Measurements from ENCODE around the gene CDR2L. TPM values are rescaled to one million over a fixed set of nuclear protein-coding genes. Genes with fewer than 3 reads are reported as not detected.
A peak's percentile ranks its signal among the peaks of the same experiment; 100 is the strongest.

Gene CDR2L
- total and polyA plus RNA-seq, 5 donors: 11.0 to 17.5 (median 13.8) TPM

DNA sequence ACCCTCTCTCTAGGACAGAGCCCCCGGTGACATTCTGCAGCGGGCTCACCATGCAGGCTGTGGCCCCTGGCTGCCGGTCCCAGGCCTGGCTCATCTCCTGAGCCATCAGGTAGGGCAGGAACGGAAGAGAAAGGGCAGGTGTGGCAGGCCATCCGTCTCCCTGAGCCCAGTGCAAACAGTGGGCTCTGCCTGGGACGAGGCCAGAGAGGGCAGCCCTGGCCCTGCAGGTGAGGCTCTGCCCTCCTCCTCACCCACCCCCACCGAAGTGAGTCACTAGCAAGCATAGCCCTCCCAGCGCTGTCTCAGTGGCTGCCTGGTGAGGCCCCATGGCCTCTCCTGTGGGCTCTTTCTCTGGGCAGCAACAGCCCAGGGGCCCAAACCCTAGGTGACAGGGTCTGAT, 37.2 kb upstream of the CDR2L start:
- intact Hi-C loops (cut with DNase I): loop anchor here in 1 of 4 donors (10.0 kb wide), 1 partner anchor 255 kb away; the partner anchor contains the start of gene NUP85

DNA sequence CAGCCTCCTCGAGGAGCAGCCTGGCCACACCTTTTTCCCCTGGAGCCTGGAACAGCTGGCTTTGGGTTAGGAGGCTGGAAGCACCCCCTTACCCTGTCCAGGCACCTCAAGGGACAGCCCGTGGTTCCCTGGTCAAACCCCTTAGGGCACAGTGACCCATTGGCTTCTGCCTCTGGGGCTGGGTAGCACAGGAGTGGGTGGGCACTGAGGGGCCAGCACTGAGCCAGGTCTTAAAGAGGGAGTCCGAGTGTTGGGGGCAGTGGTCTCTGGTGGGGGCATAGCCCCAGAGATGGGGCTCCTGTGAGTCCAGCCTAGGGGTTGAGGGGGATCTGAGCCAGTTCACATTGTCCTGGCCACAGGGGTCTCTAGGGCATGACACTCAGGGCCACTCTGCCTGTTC, 36.4 kb upstream of the CDR2L start:
- H3K27ac ChIP-seq (ENCODE audit: low read length): no peak overlapping the region
- ATAC-seq: no peak
- no peak for DNase-seq
- H3K9me3 ChIP-seq (ENCODE audit: control insufficient read depth, low read length): no peaks in the 10 kb centered on the region
- H3K4me1 ChIP-seq (ENCODE audit: control insufficient read depth, insufficient read depth, low read length): no peaks in the 10 kb centered on the region
- H3K4me3 ChIP-seq (ENCODE audit: low read length): no peak overlapping the region
- no peaks in the 10 kb centered on the region for H3K27me3 ChIP-seq (ENCODE audit: control insufficient read depth, insufficient read depth)
- 65% methylated on average over 3 of the region's 3 CpGs for WGBS
- intact Hi-C loops (cut with DNase I): loop anchor here in 1 of 4 donors (10.0 kb wide), 1 partner anchor 254 kb away; the partner anchor contains the start of gene NUP85

More for the DNA sequence above, 37.2 kb upstream of the CDR2L start:
- whole genome bisulfite sequencing: 63% methylated on average over 8 of the region's 8 CpGs
- Histone ChIP-seq H3K4me1 (ENCODE audit: control insufficient read depth, insufficient read depth, low read length) (no peaks in the 10 kb centered on the region), H3K9me3 (ENCODE audit: control insufficient read depth, low read length) (no peaks in the 10 kb centered on the region), H3K27ac (ENCODE audit: low read length) (no peak overlapping the region), H3K27me3 (ENCODE audit: control insufficient read depth, insufficient read depth) (no peaks in the 10 kb centered on the region), H3K4me3 (ENCODE audit: low read length) (no peak overlapping the region)
- ATAC-seq (no peak), DNase-seq (no peak)

DNA sequence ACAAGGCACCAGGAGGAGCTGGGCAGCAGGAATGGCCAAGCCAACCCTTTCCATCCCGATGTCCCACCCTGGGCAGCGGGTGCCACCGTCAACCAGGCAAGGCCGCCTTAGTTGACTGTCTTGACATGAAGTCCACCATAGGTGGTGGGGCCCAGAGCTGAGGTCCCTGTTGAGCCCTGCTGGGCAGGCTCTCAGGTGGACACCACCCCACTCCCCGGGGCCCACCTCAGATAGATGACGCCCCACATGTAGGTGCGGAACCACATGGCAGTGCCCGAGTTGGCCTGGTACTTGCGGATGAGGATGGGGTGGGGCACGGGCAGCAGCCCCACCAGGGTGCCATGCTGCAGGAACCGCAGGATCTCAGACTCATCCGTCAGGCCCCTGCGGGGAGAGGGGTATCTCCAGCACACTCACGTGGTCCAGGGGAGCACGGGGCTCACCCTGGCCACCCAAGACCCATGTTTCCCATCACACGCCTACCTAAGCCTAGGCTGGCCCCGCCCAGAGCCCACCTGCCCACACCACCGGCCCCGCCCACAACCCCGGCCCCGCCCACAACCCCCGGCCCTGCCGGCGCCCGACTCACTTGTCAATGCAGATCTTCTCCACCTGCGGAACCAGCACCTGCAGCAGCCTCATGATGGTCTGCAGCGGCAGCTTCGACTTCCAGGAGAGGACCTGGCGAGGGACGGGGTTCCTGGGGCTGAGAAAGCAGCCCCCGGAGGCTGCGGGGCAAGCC, 35.6 kb upstream of the CDR2L start:
- intact Hi-C loops (cut with DNase I): loop anchor here in 1 of 4 donors (10.0 kb wide), 1 partner anchor 253 kb away; the partner anchor contains the start of gene NUP85
- no peak overlapping the region for H3K27ac ChIP-seq (ENCODE audit: low read length)
- no peaks in the 10 kb centered on the region for H3K9me3 ChIP-seq (ENCODE audit: control insufficient read depth, low read length)
- no peaks in the 10 kb centered on the region for H3K27me3 ChIP-seq (ENCODE audit: control insufficient read depth, insufficient read depth)
- ATAC-seq (no peak), DNase-seq (peak in 1 of 3 donors; percentile 55)
- WGBS: 70% methylated on average over 32 of the region's 32 CpGs
- no peak overlapping the region for H3K4me3 ChIP-seq (ENCODE audit: low read length)
- no peaks in the 10 kb centered on the region for H3K4me1 ChIP-seq (ENCODE audit: control insufficient read depth, insufficient read depth, low read length)

DNA sequence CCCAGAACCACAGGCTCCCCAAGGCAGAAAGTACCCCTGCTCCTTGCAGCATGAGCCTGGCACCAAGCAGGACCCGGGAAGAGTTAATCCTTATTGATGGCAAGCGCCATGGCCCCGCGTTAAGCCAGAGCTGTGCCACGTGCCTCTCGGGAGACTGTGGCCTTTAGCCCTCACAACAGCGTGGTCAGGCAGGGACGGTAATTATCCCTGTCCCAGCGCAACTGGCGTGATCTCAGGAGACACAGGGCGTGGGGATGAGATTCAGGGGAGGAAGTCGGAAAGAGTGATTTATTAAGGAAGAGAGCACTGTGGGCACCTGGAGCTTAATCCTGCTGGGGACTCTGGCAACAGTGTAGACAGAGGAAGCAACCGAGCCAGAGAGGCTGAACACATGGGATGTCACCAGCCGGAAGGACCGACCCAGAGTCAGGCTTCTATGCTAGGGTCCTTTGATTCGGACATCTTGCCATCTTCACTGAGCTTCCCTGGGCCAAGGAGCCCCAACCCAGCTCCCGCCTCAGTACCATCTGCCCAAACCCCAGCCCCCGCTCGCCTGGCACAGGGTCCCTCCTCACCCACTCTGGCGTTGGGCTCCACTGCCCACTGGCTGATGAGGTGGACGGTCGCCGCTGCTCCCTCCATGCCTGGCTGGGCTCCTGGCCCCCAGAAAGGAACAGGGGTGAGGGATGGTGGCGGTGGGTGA, 34.9 kb upstream of the CDR2L start:
- Histone ChIP-seq H3K4me1 (ENCODE audit: control insufficient read depth, insufficient read depth, low read length) (no peaks in the 10 kb centered on the region), H3K4me3 (ENCODE audit: low read length) (no peak overlapping the region), H3K27ac (ENCODE audit: low read length) (no peak overlapping the region), H3K9me3 (ENCODE audit: control insufficient read depth, low read length) (no peaks in the 10 kb centered on the region), H3K27me3 (ENCODE audit: control insufficient read depth, insufficient read depth) (no peaks in the 10 kb centered on the region)
- intact Hi-C loops (cut with DNase I): loop anchor here in 1 of 4 donors (10.0 kb wide), 1 partner anchor 252 kb away; the partner anchor contains the start of gene NUP85
- ATAC-seq: no peak
- DNase-seq: peak in 1 of 3 donors; percentile 44
- WGBS: 78% methylated on average over 24 of the region's 24 CpGs

- H3K27me3 ChIP-seq (ENCODE audit: control insufficient read depth, insufficient read depth): no peaks in the 10 kb centered on the region
- intact Hi-C loops (cut with DNase I): loop anchor here in 1 of 4 donors (10.0 kb wide), 1 partner anchor 252 kb away; the partner anchor contains the start of gene NUP85
- ATAC-seq (no peak), DNase-seq (peak in 1 of 3 donors; percentile 39)
- WGBS: 81% methylated on average over 11 of the region's 11 CpGs
- no peaks in the 10 kb centered on the region for H3K4me1 ChIP-seq (ENCODE audit: control insufficient read depth, insufficient read depth, low read length)
- no peaks in the 10 kb centered on the region for H3K9me3 ChIP-seq (ENCODE audit: control insufficient read depth, low read length)
- H3K27ac ChIP-seq (ENCODE audit: low read length): no peak overlapping the region
- H3K4me3 ChIP-seq (ENCODE audit: low read length): no peak overlapping the region
These were observed 34.2 kb upstream of the CDR2L start for GRCh38 chr17:74953134-74953687.

- H3K4me3 ChIP-seq (ENCODE audit: low read length): no peak overlapping the region
- no peak for ATAC-seq
- no peak overlapping the region for H3K27ac ChIP-seq (ENCODE audit: low read length)
- no peaks in the 10 kb centered on the region for H3K9me3 ChIP-seq (ENCODE audit: control insufficient read depth, low read length)
- WGBS: 92% methylated on average over 15 of the region's 15 CpGs
- intact Hi-C loops (cut with DNase I): loop anchor here in 1 of 4 donors (10.0 kb wide), 1 partner anchor 251 kb away; the partner anchor contains the start of gene NUP85
- no peaks in the 10 kb centered on the region for H3K27me3 ChIP-seq (ENCODE audit: control insufficient read depth, insufficient read depth)
- no peaks in the 10 kb centered on the region for H3K4me1 ChIP-seq (ENCODE audit: control insufficient read depth, insufficient read depth, low read length)
- no peak for DNase-seq
These were observed 33.3 kb upstream of the CDR2L start for GRCh38 chr17:74954115-74954514.

DNA sequence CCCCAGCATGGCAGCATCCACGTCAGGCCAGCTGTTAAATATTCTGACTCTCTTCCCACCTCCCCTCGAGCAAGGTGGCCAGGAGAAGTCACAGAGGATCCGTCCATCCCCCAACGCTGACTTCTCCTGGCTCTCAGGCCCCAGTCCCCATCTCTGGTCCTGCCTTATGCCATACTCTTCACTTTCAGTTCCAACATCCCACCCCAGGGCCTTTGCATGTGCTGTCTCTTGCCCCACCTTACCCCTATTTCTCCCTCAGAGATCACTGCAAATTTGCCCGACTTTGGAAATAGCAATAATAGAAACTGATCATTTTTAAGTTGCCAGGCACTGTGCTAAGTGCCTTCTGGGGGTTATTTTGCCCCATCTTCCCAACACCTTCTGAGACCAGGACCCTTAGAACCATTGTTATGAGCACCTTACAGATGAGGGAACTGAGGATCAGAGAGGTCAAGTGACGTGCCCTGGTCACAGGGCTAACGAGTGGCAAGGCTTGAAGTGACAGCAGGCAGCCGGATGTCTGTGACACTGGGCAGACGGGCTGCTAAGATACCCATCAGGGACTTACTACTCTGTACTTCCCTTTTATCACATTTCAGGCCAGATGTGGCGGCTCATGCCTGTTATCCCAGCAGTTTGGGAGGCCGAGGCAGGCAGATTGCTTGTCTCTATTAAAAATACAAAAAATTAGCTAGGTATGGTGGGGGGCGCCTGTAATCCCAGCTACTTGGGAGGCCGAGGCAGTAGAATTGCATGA, 32.6 kb upstream of the CDR2L start:
- ATAC-seq (no peak), DNase-seq (peak in 1 of 3 donors; percentile 2)
- 75% methylated on average over 13 of the region's 13 CpGs for WGBS
- H3K9me3 ChIP-seq (ENCODE audit: control insufficient read depth, low read length): no peaks in the 10 kb centered on the region
- H3K4me3 ChIP-seq (ENCODE audit: low read length): no peak overlapping the region
- no peak overlapping the region for H3K27ac ChIP-seq (ENCODE audit: low read length)
- intact Hi-C loops (cut with DNase I): loop anchor here in 2 of 4 donors (5.0 to 10.0 kb wide), 3 partner anchors 163 to 250 kb away; partner anchors contain the start of genes NHERF1 (in 1 of the 2) and NUP85 (in 1 of the 2)
- H3K27me3 ChIP-seq (ENCODE audit: control insufficient read depth, insufficient read depth): no peaks in the 10 kb centered on the region
- H3K4me1 ChIP-seq (ENCODE audit: control insufficient read depth, insufficient read depth, low read length): no peaks in the 10 kb centered on the region

- 75% methylated on average over 4 of the region's 4 CpGs for WGBS
- H3K4me1 ChIP-seq (ENCODE audit: control insufficient read depth, insufficient read depth, low read length): no peaks in the 10 kb centered on the region
- H3K4me3 ChIP-seq (ENCODE audit: low read length): no peak overlapping the region
- ATAC-seq (no peak), DNase-seq (peak in 1 of 3 donors; percentile 7)
- H3K27me3 ChIP-seq (ENCODE audit: control insufficient read depth, insufficient read depth): no peaks in the 10 kb centered on the region
- no peak overlapping the region for H3K27ac ChIP-seq (ENCODE audit: low read length)
- intact Hi-C loops (cut with DNase I): loop anchor here in 2 of 4 donors (5.0 to 10.0 kb wide), 3 partner anchors 164 to 249 kb away; partner anchors contain the start of genes NHERF1 (in 1 of the 2) and NUP85 (in 1 of the 2)
- no peaks in the 10 kb centered on the region for H3K9me3 ChIP-seq (ENCODE audit: control insufficient read depth, low read length)
These were observed 31.3 kb upstream of the CDR2L start for GRCh38 chr17:74956093-74956492.

DNA sequence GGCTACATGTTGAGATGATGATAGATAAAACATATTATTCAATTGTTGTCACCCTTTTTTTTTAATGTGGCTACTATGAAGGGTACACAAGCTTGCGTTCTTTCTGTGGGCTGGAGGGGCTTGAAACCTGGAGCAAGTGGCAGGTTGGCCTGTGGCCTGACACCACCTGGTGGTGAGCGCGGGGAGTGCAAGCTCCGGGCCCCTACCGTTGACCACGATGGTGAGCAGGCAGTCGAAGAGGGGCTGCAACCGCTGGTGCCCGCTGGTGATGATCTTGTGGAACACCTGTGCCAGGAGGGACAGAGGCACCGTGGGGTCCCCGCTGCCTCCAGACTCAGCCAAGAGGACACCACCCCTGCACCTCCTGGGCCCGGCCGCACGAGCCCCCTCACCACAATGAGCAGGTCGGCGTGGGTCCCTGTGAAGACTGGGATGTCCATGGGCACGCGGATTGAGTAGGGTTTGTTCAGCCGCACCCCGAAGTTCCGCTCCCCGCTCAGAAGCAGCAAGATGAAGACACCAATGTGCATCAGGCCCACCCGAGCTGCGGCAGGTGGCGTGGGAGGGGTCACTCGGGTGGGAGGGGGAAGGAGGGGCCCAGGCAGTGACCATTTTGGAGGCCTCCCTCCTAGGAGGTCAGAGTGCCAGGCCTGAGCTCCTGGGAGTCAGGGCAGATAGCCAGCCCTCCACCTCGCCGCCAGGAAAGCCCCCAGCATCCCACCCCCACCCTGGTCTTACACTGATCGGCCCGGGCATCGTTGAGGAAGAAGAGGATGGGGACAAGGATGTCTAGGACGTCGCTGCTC, 29.3 kb upstream of the CDR2L start:
- no peak overlapping the region for H3K27ac ChIP-seq (ENCODE audit: low read length)
- peak; percentile 67 to 92 (median 92) for DNase-seq
- H3K9me3 ChIP-seq (ENCODE audit: control insufficient read depth, low read length): no peaks in the 10 kb centered on the region
- no peaks in the 10 kb centered on the region for H3K4me1 ChIP-seq (ENCODE audit: control insufficient read depth, insufficient read depth, low read length)
- no peaks in the 10 kb centered on the region for H3K27me3 ChIP-seq (ENCODE audit: control insufficient read depth, insufficient read depth)
- H3K4me3 ChIP-seq (ENCODE audit: low read length): no peak overlapping the region
- ATAC-seq: peak; percentile 12 to 30
- WGBS: 46% methylated on average over 33 of the region's 33 CpGs
- intact Hi-C loops (cut with DNase I): loop anchor here in 2 of 4 donors (5.0 to 10.0 kb wide), 3 partner anchors 166 to 247 kb away; partner anchors contain the start of genes NHERF1 (in 1 of the 2) and NUP85 (in 1 of the 2)

All from right cardiac atrium (tissue), 5 donors.